Activated T-cell treated with anti-CD3 and anti-CD28 coated beads, Interleukin-2, amount 50 U/mL, for 4 hours (primary cell): ENCODE measurements around the gene ASCL3. TPM values are rescaled to one million over a fixed set of nuclear protein-coding genes. Genes with fewer than 3 reads are reported as not detected.
A peak's percentile ranks its signal among the peaks of the same experiment; 100 is the strongest.

ENCODE experiments used
- ATAC-seq, 2 donors: fragments of 200-7000 bp; cut with Tn5 transposase; one replicate each; pipeline ENCODE4 v1.10.0; 2021
- DNase-seq: peaks from one replicate; pipeline ENCODE4 v3.0.0-alpha.2; 2020
- H3K27me3 Mint-ChIP-seq: one replicate; pipeline ENCODE4 v1.8.0; 2021; ENCODE audit warnings: low read depth, mixed read lengths
- H3K36me3 Mint-ChIP-seq: one replicate; pipeline ENCODE4 v1.8.0; 2022; ENCODE audit warnings: mixed read lengths; ENCODE audit not compliant: insufficient read depth
- H3K4me1 Mint-ChIP-seq: one replicate; pipeline ENCODE4 v1.8.0; 2021; ENCODE audit warnings: low read depth, mixed read lengths
- H3K4me3 Mint-ChIP-seq: one replicate; pipeline ENCODE4 v1.8.0; 2021; ENCODE audit warnings: mild to moderate bottlenecking, moderate library complexity, mixed read lengths
- H3K9me3 Mint-ChIP-seq: one replicate; pipeline ENCODE4 v1.8.0; 2021; ENCODE audit warnings: mixed read lengths
- total RNA-seq, 3 donors: library from RNA; stranded (reverse); gene quantifications; one replicate each; pipeline ENCODE4 v1.2.1, GENCODE V29; 2021

Gene ASCL3
- total RNA-seq, 3 donors from 2014 or later: not detected

- H3K36me3 Mint-ChIP-seq: no peaks in the 10 kb centered on the region
- ATAC-seq (no peak), DNase-seq (no peak)
- no peak overlapping the region for H3K4me3 Mint-ChIP-seq
- H3K9me3 Mint-ChIP-seq: no peaks in the 10 kb centered on the region
- no peaks in the 10 kb centered on the region for H3K27me3 Mint-ChIP-seq
- no peaks in the 10 kb centered on the region for H3K4me1 Mint-ChIP-seq
Observed at GRCh38 chr11:8933931-8934330, 8.9 kb downstream of the ASCL3 start.

GRCh38 chr11:8932564-8933180 is 10.1 kb downstream of the ASCL3 start, which contains the start of gene C11orf16:
Gene C11orf16 (minus strand): TSS chr11:8932947. CDS start chr11:8932308, 639 bp downstream.
- Mint-ChIP-seq H3K36me3 (no peaks in the 10 kb centered on the region), H3K4me3 (no peak within 1 kb of the TSS), H3K27me3 (no peaks in the 10 kb centered on the region), H3K9me3 (no peaks in the 10 kb centered on the region), H3K4me1 (no peaks in the 10 kb centered on the region)
- ATAC-seq: no peak
- no peak for DNase-seq

GRCh38 chr11:8930456-8931175 is 12.2 kb downstream of the ASCL3 start:
- Mint-ChIP-seq H3K9me3 (no peaks in the 10 kb centered on the region), H3K36me3 (no peaks in the 10 kb centered on the region), H3K4me3 (no peak overlapping the region), H3K4me1 (no peaks in the 10 kb centered on the region), H3K27me3 (no peaks in the 10 kb centered on the region)
- DNase-seq (no peak), ATAC-seq (no peak)

GRCh38 chr11:8928981-8929615 is 13.7 kb downstream of the ASCL3 start:
- ATAC-seq: no peak
- Mint-ChIP-seq H3K9me3 (no peaks in the 10 kb centered on the region), H3K4me3 (no peak overlapping the region)

GRCh38 chr11:8928205-8928604 is 14.6 kb downstream of the ASCL3 start:
- peaks cover 4% of the 10 kb centered on the region for H3K36me3 Mint-ChIP-seq
- H3K4me1 Mint-ChIP-seq: no peaks in the 10 kb centered on the region
- ATAC-seq (no peak), DNase-seq (no peak)
- no peaks in the 10 kb centered on the region for H3K27me3 Mint-ChIP-seq
- H3K4me3 Mint-ChIP-seq: no peak overlapping the region
- no peaks in the 10 kb centered on the region for H3K9me3 Mint-ChIP-seq

More at GRCh38 chr11:8928981-8929615, 13.7 kb downstream of the ASCL3 start:
- Mint-ChIP-seq H3K36me3 (peaks cover 4% of the 10 kb centered on the region), H3K27me3 (no peaks in the 10 kb centered on the region), H3K4me1 (no peaks in the 10 kb centered on the region)
- DNase-seq: no peak

GRCh38 chr11:8927233-8927632 is 15.6 kb downstream of the ASCL3 start:
- Mint-ChIP-seq H3K4me1 (no peaks in the 10 kb centered on the region), H3K9me3 (no peaks in the 10 kb centered on the region), H3K36me3 (peaks cover 6% of the 10 kb centered on the region), H3K27me3 (no peaks in the 10 kb centered on the region), H3K4me3 (no peak overlapping the region)
- DNase-seq (no peak), ATAC-seq (no peak)

GRCh38 chr11:8926236-8926635 is 16.6 kb downstream of the ASCL3 start:
- Mint-ChIP-seq H3K4me1 (no peaks in the 10 kb centered on the region), H3K4me3 (no peak overlapping the region), H3K27me3 (no peaks in the 10 kb centered on the region), H3K36me3 (peaks cover 8% of the 10 kb centered on the region), H3K9me3 (no peaks in the 10 kb centered on the region)
- ATAC-seq (no peak), DNase-seq (no peak)

GRCh38 chr11:8925711-8926110 is 17.1 kb downstream of the ASCL3 start:
- H3K27me3 Mint-ChIP-seq: no peaks in the 10 kb centered on the region
- peaks cover 8% of the 10 kb centered on the region for H3K36me3 Mint-ChIP-seq
- no peak overlapping the region for H3K4me3 Mint-ChIP-seq
- no peak for DNase-seq
- H3K4me1 Mint-ChIP-seq: no peaks in the 10 kb centered on the region
- H3K9me3 Mint-ChIP-seq: no peaks in the 10 kb centered on the region
- no peak for ATAC-seq

- Mint-ChIP-seq H3K9me3 (no peaks in the 10 kb centered on the region), H3K4me3 (no peak overlapping the region), H3K36me3 (peaks cover 14% of the 10 kb centered on the region), H3K4me1 (no peaks in the 10 kb centered on the region), H3K27me3 (no peaks in the 10 kb centered on the region)
- ATAC-seq (no peak), DNase-seq (no peak)
Observed at GRCh38 chr11:8922691-8923090, 20.1 kb downstream of the ASCL3 start.

GRCh38 chr11:8917157-8917825 is 25.5 kb downstream of the ASCL3 start:
- no peak overlapping the region for H3K4me3 Mint-ChIP-seq
- H3K9me3 Mint-ChIP-seq: no peaks in the 10 kb centered on the region
- ATAC-seq (no peak), DNase-seq (no peak)
- H3K4me1 Mint-ChIP-seq: peaks cover 22% of the 10 kb centered on the region
- no peaks in the 10 kb centered on the region for H3K27me3 Mint-ChIP-seq
- H3K36me3 Mint-ChIP-seq: peaks cover 12% of the 10 kb centered on the region

- no peak for DNase-seq
- H3K27me3 Mint-ChIP-seq: no peaks in the 10 kb centered on the region
- H3K9me3 Mint-ChIP-seq: no peaks in the 10 kb centered on the region
- no peak for ATAC-seq
- peaks cover 33% of the 10 kb centered on the region for H3K4me1 Mint-ChIP-seq
- peaks cover 8% of the 10 kb centered on the region for H3K36me3 Mint-ChIP-seq
- no peak overlapping the region for H3K4me3 Mint-ChIP-seq
Observed at GRCh38 chr11:8914661-8915018, 28.2 kb downstream of the ASCL3 start.

- H3K4me1 Mint-ChIP-seq: peaks cover 33% of the 10 kb centered on the region
- peak overlapping the region; percentile 58 for H3K4me3 Mint-ChIP-seq
- no peaks in the 10 kb centered on the region for H3K27me3 Mint-ChIP-seq
- no peaks in the 10 kb centered on the region for H3K9me3 Mint-ChIP-seq
- ATAC-seq: peak in 1 of 2 donors; percentile 31
- peak; percentile 37 for DNase-seq
- H3K36me3 Mint-ChIP-seq: peaks cover 8% of the 10 kb centered on the region
Observed at GRCh38 chr11:8913961-8914660, 28.7 kb downstream of the ASCL3 start.

GRCh38 chr11:8911029-8911823 is 31.6 kb downstream of the ASCL3 start, which contains the start of gene AKIP1:
Gene AKIP1 (plus strand): TSS chr11:8911189. CDS start chr11:8911450, 261 bp downstream.
- Mint-ChIP-seq H3K4me1 (peaks cover 51% of the 10 kb centered on the region), H3K27me3 (no peaks in the 10 kb centered on the region), H3K36me3 (no peaks in the 10 kb centered on the region), H3K4me3 (peak within 1 kb of the TSS; percentile 93), H3K9me3 (no peaks in the 10 kb centered on the region)
- DNase-seq (peak; percentile 71), ATAC-seq (peak; percentile 83 to 85)
